ENCODE measurements around the gene KCTD11. TPM values are rescaled to one million over a fixed set of nuclear protein-coding genes. Genes with fewer than 3 reads are reported as not detected.
A peak's percentile ranks its signal among the peaks of the same experiment; 100 is the strongest.

The KCTD11 gene
- total and polyA plus RNA-seq, 2 of the 13 experiments (the other 11 are each of a cell fraction or from before 2014, with no cell fraction given) = 1.6 to 2.6 TPM

GRCh38 chr17:7314719-7315569, 37.0 kb upstream of the KCTD11 start, which contains the start of gene GPS2 (continued):
- TF ChIP-seq HOXA3 (CRISPR knock-in tag; IDR thresholded peaks at IDR 0.05) (peak; percentile 97), SRSF9 (IDR thresholded peaks at IDR 0.05; ENCODE audit: borderline replicate concordance, insufficient read depth, low read depth, low read length, poor library complexity, severe bottlenecking) (no peak), SP4 (CRISPR knock-in tag; IDR thresholded peaks at IDR 0.05) (no peak), ZNF205 (CRISPR knock-in tag; IDR thresholded peaks at IDR 0.05) (peak; percentile 84), PRDM10 (CRISPR knock-in tag; IDR thresholded peaks at IDR 0.05; ENCODE audit: low read depth) (no peak), KAT2B (IDR thresholded peaks at IDR 0.05; ENCODE audit: borderline replicate concordance, low read depth, low read length) (no peak), ZNF768 (CRISPR knock-in tag; IDR thresholded peaks at IDR 0.05) (peak; percentile 64; the same call in 1 of the 2 replicates), IRF1 (CRISPR knock-in tag; IDR thresholded peaks at IDR 0.05; ENCODE audit: low read depth) (no peak), ZNF256 (CRISPR knock-in tag; conservative IDR thresholded peaks at IDR 0.05) (0 out of 2 replicates have a peak, but pooled peaks have one; percentile 28)
- TF ChIP-seq, protein P1, sequence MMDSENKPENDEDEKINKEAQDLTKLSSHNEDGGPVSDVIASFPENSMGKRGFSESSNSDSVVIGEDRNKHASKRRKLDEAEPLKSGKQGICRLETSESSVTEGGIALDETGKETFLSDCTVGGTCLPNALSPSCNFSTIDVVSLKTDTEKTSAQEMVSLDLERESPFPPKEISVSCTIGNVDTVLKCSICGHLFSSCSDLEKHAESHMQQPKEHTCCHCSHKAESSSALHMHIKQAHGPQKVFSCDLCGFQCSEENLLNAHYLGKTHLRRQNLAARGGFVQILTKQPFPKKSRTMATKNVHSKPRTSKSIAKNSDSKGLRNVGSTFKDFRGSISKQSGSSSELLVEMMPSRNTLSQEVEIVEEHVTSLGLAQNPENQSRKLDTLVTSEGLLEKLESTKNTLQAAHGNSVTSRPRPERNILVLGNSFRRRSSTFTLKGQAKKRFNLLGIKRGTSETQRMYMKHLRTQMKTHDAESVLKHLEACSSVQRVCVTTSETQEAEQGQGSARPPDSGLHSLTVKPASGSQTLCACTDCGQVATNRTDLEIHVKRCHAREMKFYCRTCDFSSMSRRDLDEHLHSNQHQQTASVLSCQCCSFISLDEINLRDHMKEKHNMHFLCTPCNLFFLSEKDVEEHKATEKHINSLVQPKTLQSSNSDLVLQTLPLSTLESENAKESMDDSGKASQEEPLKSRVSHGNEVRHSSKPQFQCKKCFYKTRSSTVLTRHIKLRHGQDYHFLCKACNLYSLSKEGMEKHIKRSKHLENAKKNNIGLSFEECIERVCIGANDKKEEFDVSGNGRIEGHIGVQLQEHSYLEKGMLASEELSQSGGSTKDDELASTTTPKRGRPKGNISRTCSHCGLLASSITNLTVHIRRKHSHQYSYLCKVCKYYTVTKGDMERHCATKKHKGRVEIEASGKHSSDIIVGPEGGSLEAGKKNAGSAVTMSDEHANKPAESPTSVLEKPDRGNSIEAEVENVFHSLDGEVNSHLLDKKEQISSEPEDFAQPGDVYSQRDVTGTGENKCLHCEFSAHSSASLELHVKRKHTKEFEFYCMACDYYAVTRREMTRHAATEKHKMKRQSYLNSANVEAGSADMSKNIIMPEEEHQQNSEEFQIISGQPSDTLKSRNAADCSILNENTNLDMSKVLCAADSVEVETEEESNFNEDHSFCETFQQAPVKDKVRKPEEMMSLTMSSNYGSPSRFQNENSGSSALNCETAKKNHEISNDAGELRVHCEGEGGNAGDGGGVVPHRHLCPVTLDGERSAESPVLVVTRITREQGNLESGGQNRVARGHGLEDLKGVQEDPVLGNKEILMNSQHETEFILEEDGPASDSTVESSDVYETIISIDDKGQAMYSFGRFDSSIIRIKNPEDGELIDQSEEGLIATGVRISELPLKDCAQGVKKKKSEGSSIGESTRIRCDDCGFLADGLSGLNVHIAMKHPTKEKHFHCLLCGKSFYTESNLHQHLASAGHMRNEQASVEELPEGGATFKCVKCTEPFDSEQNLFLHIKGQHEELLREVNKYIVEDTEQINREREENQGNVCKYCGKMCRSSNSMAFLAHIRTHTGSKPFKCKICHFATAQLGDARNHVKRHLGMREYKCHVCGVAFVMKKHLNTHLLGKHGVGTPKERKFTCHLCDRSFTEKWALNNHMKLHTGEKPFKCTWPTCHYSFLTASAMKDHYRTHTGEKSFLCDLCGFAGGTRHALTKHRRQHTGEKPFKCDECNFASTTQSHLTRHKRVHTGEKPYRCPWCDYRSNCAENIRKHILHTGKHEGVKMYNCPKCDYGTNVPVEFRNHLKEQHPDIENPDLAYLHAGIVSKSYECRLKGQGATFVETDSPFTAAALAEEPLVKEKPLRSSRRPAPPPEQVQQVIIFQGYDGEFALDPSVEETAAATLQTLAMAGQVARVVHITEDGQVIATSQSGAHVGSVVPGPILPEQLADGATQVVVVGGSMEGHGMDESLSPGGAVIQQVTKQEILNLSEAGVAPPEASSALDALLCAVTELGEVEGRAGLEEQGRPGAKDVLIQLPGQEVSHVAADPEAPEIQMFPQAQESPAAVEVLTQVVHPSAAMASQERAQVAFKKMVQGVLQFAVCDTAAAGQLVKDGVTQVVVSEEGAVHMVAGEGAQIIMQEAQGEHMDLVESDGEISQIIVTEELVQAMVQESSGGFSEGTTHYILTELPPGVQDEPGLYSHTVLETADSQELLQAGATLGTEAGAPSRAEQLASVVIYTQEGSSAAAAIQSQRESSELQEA (CRISPR knock-in tag; IDR thresholded peaks at IDR 0.05; ENCODE audit: not compliant biosample characterization) = no peak
